Naive thymus-derived CD4-positive, alpha-beta T cell (primary cell): ENCODE results near the gene EMILIN3. TPM values are rescaled to one million over a fixed set of nuclear protein-coding genes. Genes with fewer than 3 reads are reported as not detected.

Source experiments
- ATAC-seq: fragments of 150-1000 bp; cut with Tn5 transposase; 2 replicates; pipeline ENCODE4 v1.10.0; 2021; ENCODE audit warnings: mild to moderate bottlenecking, moderate library complexity
- CTCF ChIA-PET: fragments of 350-600 bp; sonication (Branson Sonifier 250); formaldehyde crosslinking; loops from one replicate; lab custom pipeline; 2021; ENCODE audit warnings: antibody characterized with exemption; lab: Charles Lee
- POLR2A ChIA-PET: fragments of 350-600 bp; sonication (Branson Sonifier 250); formaldehyde crosslinking; loops from one replicate; lab custom pipeline; 2021; ENCODE audit warnings: antibody characterized with exemption, inconsistent platforms; lab: Charles Lee
- DNase-seq, 9 donors: peaks; one replicate each; pipeline versions ENCODE4 v3.0.0 to v3.0.0-alpha.2; 2020 to 2022; ENCODE audit warnings: mixed read lengths in 1 of 9
- H3K27ac ChIP-seq: one replicate; pipeline ENCODE4 v1.7.0; 2013; ENCODE audit warnings: mild to moderate bottlenecking, low read depth, low read length, moderate library complexity
- H3K27me3 ChIP-seq, 2 donors: one replicate each; pipeline ENCODE4 v1.7.0; 2013; ENCODE audit warnings: low read length in 2 of 2, mild to moderate bottlenecking in 2 of 2, moderate library complexity in 2 of 2; ENCODE audit not compliant: control insufficient read depth in 2 of 2, insufficient read depth in 2 of 2
- H3K36me3 ChIP-seq, 3 experiments: 1 replicate in 2 of 3; 2 replicates in 1 of 3; pipeline ENCODE4 v1.7.0; 2013; ENCODE audit warnings: low read length in 3 of 3, mild to moderate bottlenecking in 3 of 3, moderate library complexity in 1 of 3; ENCODE audit not compliant: insufficient read depth in 3 of 3, control insufficient read depth in 2 of 3
- H3K4me1 ChIP-seq, 2 donors: one replicate each; pipeline ENCODE4 v1.7.0; 2013; ENCODE audit warnings: low read length in 2 of 2, mild to moderate bottlenecking in 2 of 2, moderate library complexity in 1 of 2; ENCODE audit not compliant: control insufficient read depth in 2 of 2, insufficient read depth in 2 of 2
- H3K4me3 ChIP-seq: 2 replicates; pipeline ENCODE4 v1.7.0; 2013; ENCODE audit warnings: mild to moderate bottlenecking, low read length
- H3K9me3 ChIP-seq, 3 experiments: 1 replicate in 2 of 3; 2 replicates in 1 of 3; pipeline ENCODE4 v1.7.0; 2013; ENCODE audit warnings: low read length in 3 of 3; ENCODE audit not compliant: control insufficient read depth in 2 of 3
- H3K27ac Mint-ChIP-seq, 9 donors: one replicate each; pipeline ENCODE4 v1.8.0; 2020 to 2022; ENCODE audit warnings: mixed read lengths in 9 of 9, mild to moderate bottlenecking in 8 of 9, moderate library complexity in 5 of 9, inconsistent platforms in 2 of 9
- H3K27me3 Mint-ChIP-seq, 5 donors: one replicate each; pipeline ENCODE4 v1.8.0; 2021 to 2022; ENCODE audit warnings: mixed read lengths in 5 of 5, mild to moderate bottlenecking in 1 of 5
- H3K36me3 Mint-ChIP-seq, 5 donors: one replicate each; pipeline ENCODE4 v1.8.0; 2020 to 2022; ENCODE audit warnings: mixed read lengths in 5 of 5, mild to moderate bottlenecking in 3 of 5, inconsistent platforms in 1 of 5
- H3K4me1 Mint-ChIP-seq, 7 donors: one replicate each; pipeline ENCODE4 v1.8.0; 2020 to 2022; ENCODE audit warnings: mixed read lengths in 7 of 7, mild to moderate bottlenecking in 3 of 7, inconsistent platforms in 1 of 7
- H3K4me3 Mint-ChIP-seq, 10 donors: one replicate each; pipeline ENCODE4 v1.8.0; 2020 to 2022; ENCODE audit warnings: mild to moderate bottlenecking in 10 of 10, mixed read lengths in 10 of 10, moderate library complexity in 6 of 10, inconsistent platforms in 2 of 10
- H3K9me3 Mint-ChIP-seq, 11 donors: one replicate each; pipeline ENCODE4 v1.8.0; 2020 to 2022; ENCODE audit warnings: mixed read lengths in 11 of 11, mild to moderate bottlenecking in 4 of 11, inconsistent platforms in 1 of 11, moderate library complexity in 1 of 11
- intact Hi-C, 2 donors: fragments of 100-400 bp; cut with micrococcal nuclease; formaldehyde crosslinking; loops; one replicate each; pipeline ENCODE4 v1.15.1; 2023
- polyA plus RNA-seq, 2 donors: library from polyadenylated mRNA; unstranded; fragments of 300-500 nt; fragmentation: Illumina TruSeq; gene quantifications; one replicate each; pipeline ENCODE4 v1.2.3, GENCODE V29; 2021
- total RNA-seq, 6 experiments: library from RNA in 5 of 6; stranded (reverse) in 5 of 6; gene quantifications; 1 replicate in 5 of 6; 2 replicates in 1 of 6; pipeline ENCODE4 v1.2.3 and lab custom pipeline; 2021 to 2026

EMILIN3 gene
- total and polyA plus RNA-seq, 7 experiments from 2014 or later = 0.19 TPM; not detected in 6

- no peaks in the 10 kb centered on the region for H3K36me3 Mint-ChIP-seq
- no peak for ATAC-seq
- ChIA-PET POLR2A (no interaction called here), CTCF (interaction anchor here (0.6 to 1.1 kb wide), 2 partner anchors 12 to 163 kb away, joined by 3 to 4 read pairs; no protein-coding TSS in a partner anchor)
- Histone ChIP-seq H3K27ac (no peak overlapping the region), H3K27me3 (no peaks in the 10 kb centered on the region), H3K4me1 (peaks cover 0 to 3% of the 10 kb centered on the region in 2 donors), H3K9me3 (no peaks in the 10 kb centered on the region), H3K36me3 (no peaks in the 10 kb centered on the region), H3K4me3 (no peak overlapping the region)
- peaks cover 0 to 16% (median 3%) of the 10 kb centered on the region in 5 donors for H3K27me3 Mint-ChIP-seq
- H3K4me1 Mint-ChIP-seq = peaks cover 5 to 12% (median 10%) of the 10 kb centered on the region in 7 donors
- no peak for DNase-seq
- H3K27ac Mint-ChIP-seq = no peak overlapping the region
- H3K9me3 Mint-ChIP-seq = no peaks in the 10 kb centered on the region
- H3K4me3 Mint-ChIP-seq = no peak overlapping the region
- intact Hi-C loops = no loop called here
Measured at GRCh38 chr20:41335591-41335990, 31.0 kb downstream of the EMILIN3 start.

- H3K36me3 ChIP-seq = no peaks in the 10 kb centered on the region
- H3K4me3 Mint-ChIP-seq = no peak overlapping the region
- intact Hi-C loops = no loop called here
- H3K27ac ChIP-seq = no peak overlapping the region
- DNase-seq (no peak), ATAC-seq (no peak)
- ChIA-PET POLR2A (no interaction called here), CTCF (interaction anchor here (1.1 kb wide), 1 partner anchor 162 kb away, joined by 3 read pairs; no protein-coding TSS in a partner anchor)
- peaks cover 1 to 7% of the 10 kb centered on the region in 2 donors for H3K4me1 ChIP-seq
- H3K27me3 ChIP-seq = no peaks in the 10 kb centered on the region
- peaks cover 2 to 11% (median 8%) of the 10 kb centered on the region in 7 donors for H3K4me1 Mint-ChIP-seq
- H3K27me3 Mint-ChIP-seq = peaks cover 0 to 16% (median 3%) of the 10 kb centered on the region in 5 donors
- H3K36me3 Mint-ChIP-seq = no peaks in the 10 kb centered on the region
- no peak overlapping the region for H3K4me3 ChIP-seq
- peaks cover 0 to 2% (median 0%) of the 10 kb centered on the region in 11 donors for H3K9me3 Mint-ChIP-seq
- H3K9me3 ChIP-seq = no peaks in the 10 kb centered on the region
- peak overlapping the region in 1 of 9 donors; percentile 32 for H3K27ac Mint-ChIP-seq
Measured at GRCh38 chr20:41334443-41335421, 31.9 kb downstream of the EMILIN3 start.

GRCh38 chr20:41334036-41334435, 32.6 kb downstream of the EMILIN3 start:
- H3K27me3 Mint-ChIP-seq = peaks cover 0 to 12% (median 0%) of the 10 kb centered on the region in 5 donors
- Histone ChIP-seq H3K27ac (no peak overlapping the region), H3K4me1 (peaks cover 0 to 14% of the 10 kb centered on the region in 2 donors), H3K4me3 (no peak overlapping the region), H3K36me3 (no peaks in the 10 kb centered on the region), H3K27me3 (no peaks in the 10 kb centered on the region), H3K9me3 (no peaks in the 10 kb centered on the region)
- no peak overlapping the region for H3K4me3 Mint-ChIP-seq
- intact Hi-C loops = no loop called here
- DNase-seq (no peak), ATAC-seq (no peak)
- no peak overlapping the region for H3K27ac Mint-ChIP-seq
- CTCF ChIA-PET = interaction anchor here (0.8 to 0.9 kb wide), 2 partner anchors 101 to 128 kb away, joined by 3 to 5 read pairs; no protein-coding TSS in a partner anchor
- H3K4me1 Mint-ChIP-seq = peaks cover 3 to 15% (median 13%) of the 10 kb centered on the region in 7 donors
- H3K36me3 Mint-ChIP-seq = no peaks in the 10 kb centered on the region
- POLR2A ChIA-PET = no interaction called here
- peaks cover 0 to 2% (median 0%) of the 10 kb centered on the region in 11 donors for H3K9me3 Mint-ChIP-seq

- Histone ChIP-seq H3K36me3 (no peaks in the 10 kb centered on the region), H3K9me3 (no peaks in the 10 kb centered on the region), H3K4me1 (peaks cover 0 to 17% of the 10 kb centered on the region in 2 donors), H3K4me3 (no peak overlapping the region), H3K27me3 (no peaks in the 10 kb centered on the region), H3K27ac (no peak overlapping the region)
- Mint-ChIP-seq H3K4me3 (no peak overlapping the region), H3K4me1 (peaks cover 5 to 19% (median 14%) of the 10 kb centered on the region in 7 donors), H3K27me3 (peaks cover 0 to 4% (median 0%) of the 10 kb centered on the region in 5 donors), H3K9me3 (peaks cover 0 to 2% (median 0%) of the 10 kb centered on the region in 11 donors), H3K36me3 (no peaks in the 10 kb centered on the region), H3K27ac (no peak overlapping the region)
- ChIA-PET POLR2A (no interaction called here), CTCF (no interaction called here)
- no peak for ATAC-seq
- DNase-seq = no peak
- intact Hi-C loops = no loop called here
Measured at GRCh38 chr20:41331731-41332130, 34.9 kb downstream of the EMILIN3 start.

GRCh38 chr20:41330941-41331340, 35.7 kb downstream of the EMILIN3 start:
- H3K4me1 Mint-ChIP-seq = peaks cover 5 to 19% (median 14%) of the 10 kb centered on the region in 7 donors
- no peak for DNase-seq

GRCh38 chr20:41330343-41330720, 36.3 kb downstream of the EMILIN3 start:
- Mint-ChIP-seq H3K27ac (no peak overlapping the region), H3K27me3 (peaks cover 0 to 4% (median 0%) of the 10 kb centered on the region in 5 donors), H3K9me3 (peaks cover 0 to 2% (median 0%) of the 10 kb centered on the region in 11 donors), H3K4me3 (no peak overlapping the region), H3K4me1 (peaks cover 5 to 19% (median 14%) of the 10 kb centered on the region in 7 donors), H3K36me3 (no peaks in the 10 kb centered on the region)
- DNase-seq (no peak), ATAC-seq (no peak)
- Histone ChIP-seq H3K9me3 (no peaks in the 10 kb centered on the region), H3K4me3 (no peak overlapping the region), H3K4me1 (peaks cover 0 to 17% of the 10 kb centered on the region in 2 donors), H3K27ac (no peak overlapping the region), H3K27me3 (no peaks in the 10 kb centered on the region), H3K36me3 (no peaks in the 10 kb centered on the region)
- ChIA-PET POLR2A (no interaction called here), CTCF (interaction anchor here (0.7 to 1.4 kb wide), 3 partner anchors 9 to 185 kb away, joined by 3 to 6 read pairs (median 3); no protein-coding TSS in a partner anchor)
- intact Hi-C loops = no loop called here

More at GRCh38 chr20:41330941-41331340, 35.7 kb downstream of the EMILIN3 start:
- no peaks in the 10 kb centered on the region for H3K36me3 ChIP-seq
- POLR2A ChIA-PET = no interaction called here
- H3K27me3 ChIP-seq = no peaks in the 10 kb centered on the region
- Mint-ChIP-seq H3K4me3 (peak overlapping the region in 1 of 10 donors; percentile 12), H3K9me3 (peaks cover 0 to 2% (median 0%) of the 10 kb centered on the region in 11 donors), H3K27ac (no peak overlapping the region), H3K27me3 (peaks cover 0 to 4% (median 0%) of the 10 kb centered on the region in 5 donors), H3K36me3 (no peaks in the 10 kb centered on the region)
- intact Hi-C loops = no loop called here
- H3K4me1 ChIP-seq = peaks cover 0 to 17% of the 10 kb centered on the region in 2 donors
- CTCF ChIA-PET = interaction anchor here (0.9 kb wide), 1 partner anchor 185 kb away, joined by 3 read pairs; no protein-coding TSS in a partner anchor
- no peak overlapping the region for H3K27ac ChIP-seq
- no peak for ATAC-seq
- no peak overlapping the region for H3K4me3 ChIP-seq
- no peaks in the 10 kb centered on the region for H3K9me3 ChIP-seq
